KOPT-K1 (cell line): Measurements from ENCODE around the gene ZNF862.
A peak's percentile ranks its signal among the peaks of the same experiment; 100 is the strongest.

Experiments
- H3K27ac ChIP-seq: fragments of 200-600 bp; sonication (generic); 2 replicates; pipeline ENCODE4 v1.5.1; 2016; ENCODE audit warnings: antibody characterized with exemption, mild to moderate bottlenecking, low read depth, low read length; ENCODE audit not compliant: poor library complexity, severe bottlenecking
- H3K36me3 ChIP-seq: fragments of 200-600 bp; sonication (generic); 2 replicates; pipeline ENCODE4 v1.5.1; 2017; ENCODE audit warnings: antibody characterized with exemption, mild to moderate bottlenecking, low read length, moderate library complexity; ENCODE audit not compliant: insufficient read depth
- H3K9me3 ChIP-seq: fragments of 200-600 bp; sonication (generic); 2 replicates; pipeline ENCODE4 v1.5.1; 2017; ENCODE audit warnings: antibody characterized with exemption, low read length, mild to moderate bottlenecking; ENCODE audit not compliant: insufficient read depth, poor library complexity, severe bottlenecking

Gene ZNF862

DNA sequence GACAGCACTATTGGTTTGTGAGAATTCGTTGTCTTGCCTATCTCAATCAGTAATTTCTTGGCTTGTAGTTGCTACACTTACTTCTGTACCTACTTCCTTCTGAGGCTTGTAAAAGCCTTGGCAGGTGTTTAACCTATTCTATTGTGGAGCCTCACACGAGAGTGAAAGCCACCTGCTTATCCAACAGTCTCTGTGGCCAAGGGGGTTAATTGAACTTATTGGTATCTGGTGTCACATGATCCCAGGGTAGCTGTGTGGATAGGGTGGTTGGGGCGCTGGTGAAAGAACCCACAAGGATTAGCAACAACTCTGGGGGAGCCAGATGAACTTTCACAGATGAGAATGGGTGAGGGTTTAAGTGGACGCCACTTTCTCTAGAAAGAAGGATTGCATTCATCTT, 21.7 kb downstream of the ZNF862 start:
- Histone ChIP-seq H3K9me3 (no peaks in the 10 kb centered on the region), H3K27ac (peak overlapping the region; percentile 11), H3K36me3 (0 out of 2 replicates have a peak, but pooled peaks cover 6% of the 10 kb centered on the region)

- H3K9me3 ChIP-seq: no peaks in the 10 kb centered on the region
- no peak overlapping the region for H3K27ac ChIP-seq
- H3K36me3 ChIP-seq: 0 out of 2 replicates have a peak, but pooled peaks cover 6% of the 10 kb centered on the region
These were observed 22.9 kb downstream of the ZNF862 start for GRCh38 chr7:149860821-149861727.

- Histone ChIP-seq H3K27ac (no peak overlapping the region), H3K9me3 (no peaks in the 10 kb centered on the region), H3K36me3 (0 out of 2 replicates have a peak, but pooled peaks cover 6% of the 10 kb centered on the region)
These were observed 23.5 kb downstream of the ZNF862 start for GRCh38 chr7:149861728-149862045.

DNA sequence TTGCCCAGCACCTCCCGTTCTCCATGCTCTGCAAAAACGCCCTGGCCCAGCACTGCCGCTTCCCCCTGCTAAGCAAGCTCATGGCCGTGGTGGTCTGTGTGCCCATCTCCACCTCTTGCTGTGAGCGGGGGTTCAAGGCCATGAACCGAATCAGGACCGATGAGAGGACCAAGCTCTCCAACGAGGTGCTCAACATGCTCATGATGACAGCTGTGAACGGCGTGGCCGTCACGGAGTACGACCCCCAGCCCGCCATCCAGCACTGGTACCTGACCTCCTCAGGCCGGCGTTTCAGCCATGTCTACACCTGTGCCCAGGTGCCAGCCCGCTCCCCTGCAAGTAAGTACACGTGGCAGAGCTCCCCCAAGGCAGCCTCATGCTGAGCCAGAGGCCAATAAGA, 24.0 kb downstream of the ZNF862 start:
- Histone ChIP-seq H3K9me3 (no peaks in the 10 kb centered on the region), H3K36me3 (0 out of 2 replicates have a peak, but pooled peaks cover 6% of the 10 kb centered on the region), H3K27ac (no peak overlapping the region)

GRCh38 chr7:149863500-149863899, 25.3 kb downstream of the ZNF862 start:
- Histone ChIP-seq H3K27ac (no peak overlapping the region), H3K9me3 (no peaks in the 10 kb centered on the region), H3K36me3 (0 out of 2 replicates have a peak, but pooled peaks cover 6% of the 10 kb centered on the region)

DNA sequence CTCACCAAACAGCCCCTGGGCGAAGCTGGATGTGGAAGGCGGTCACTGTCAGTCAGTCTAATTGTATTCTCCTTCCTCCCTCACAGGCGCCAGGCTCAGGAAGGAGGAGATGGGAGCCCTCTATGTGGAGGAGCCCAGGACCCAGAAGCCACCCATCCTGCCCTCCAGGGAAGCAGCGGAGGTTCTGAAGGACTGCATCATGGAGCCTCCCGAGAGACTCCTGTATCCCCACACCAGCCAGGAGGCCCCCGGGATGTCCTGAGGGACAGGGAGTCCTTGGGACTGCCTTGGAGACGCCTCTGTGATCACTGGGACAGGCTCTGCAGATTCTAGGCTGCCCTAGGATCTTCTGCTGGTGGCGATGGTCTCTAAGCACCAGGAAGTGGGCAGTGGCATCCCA, 25.8 kb downstream of the ZNF862 start:
- Histone ChIP-seq H3K9me3 (no peaks in the 10 kb centered on the region), H3K36me3 (0 out of 2 replicates have a peak, but pooled peaks cover 6% of the 10 kb centered on the region), H3K27ac (peak overlapping the region; percentile 77)

DNA sequence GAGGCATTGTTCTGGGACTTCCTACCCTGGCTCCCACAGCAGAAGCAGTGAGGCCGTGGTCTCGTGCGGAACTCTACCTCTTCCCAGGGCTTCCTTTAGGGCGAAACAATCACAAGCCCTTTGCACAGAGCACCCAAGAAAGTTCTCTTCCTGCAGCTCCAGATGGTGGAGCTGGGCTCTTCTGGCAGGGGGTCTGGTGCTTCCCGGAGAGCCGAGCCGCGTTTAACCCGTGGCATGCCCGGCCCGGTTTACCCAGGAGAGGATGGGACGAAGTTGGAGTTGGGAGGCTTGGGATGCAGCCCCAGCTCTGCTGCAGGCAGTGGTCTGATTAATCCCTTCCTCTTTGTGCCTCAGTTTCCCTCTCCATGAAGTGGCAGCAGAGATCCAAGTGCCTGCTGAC, 26.6 kb downstream of the ZNF862 start:
- Histone ChIP-seq H3K27ac (peak overlapping the region; percentile 77), H3K9me3 (no peaks in the 10 kb centered on the region), H3K36me3 (0 out of 2 replicates have a peak, but pooled peaks cover 6% of the 10 kb centered on the region)

GRCh38 chr7:149865437-149865836, 27.3 kb downstream of the ZNF862 start:
- peak overlapping the region; percentile 77 for H3K27ac ChIP-seq
- H3K36me3 ChIP-seq: 0 out of 2 replicates have a peak, but pooled peaks cover 6% of the 10 kb centered on the region
- no peaks in the 10 kb centered on the region for H3K9me3 ChIP-seq

DNA sequence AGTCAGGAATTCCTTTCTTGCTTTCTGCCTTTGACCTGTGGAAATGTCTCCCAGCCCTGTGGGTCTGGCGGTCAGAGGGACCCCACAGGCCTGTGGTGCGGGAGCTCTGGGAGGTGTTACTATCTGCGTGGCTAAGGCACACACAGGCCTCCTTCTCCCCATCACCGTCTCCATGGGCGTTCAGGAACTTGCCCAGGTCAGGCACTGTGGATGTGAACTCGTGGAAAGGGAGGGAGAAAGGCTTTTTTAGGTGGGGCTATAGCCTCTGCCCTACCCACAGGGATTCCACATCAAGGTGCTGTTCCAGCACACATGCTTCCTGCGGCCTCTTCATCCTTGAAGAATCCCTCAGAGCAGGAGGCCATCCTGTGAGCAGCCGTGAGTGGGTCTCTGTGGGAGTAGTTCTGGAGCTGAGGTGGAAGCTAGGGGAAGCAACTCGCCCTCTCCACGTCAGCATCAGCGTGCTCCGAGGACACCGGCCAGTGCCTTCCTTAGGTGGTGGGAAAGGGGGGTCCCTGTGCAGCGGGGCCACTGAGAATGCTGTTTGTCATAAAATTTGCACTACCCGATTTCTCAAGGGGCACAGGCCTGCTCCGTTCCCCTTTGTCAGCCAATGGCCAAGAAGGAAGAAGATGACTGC, 28.1 kb downstream of the ZNF862 start:
- no peaks in the 10 kb centered on the region for H3K9me3 ChIP-seq
- peak overlapping the region; percentile 77 for H3K27ac ChIP-seq
- H3K36me3 ChIP-seq: 0 out of 2 replicates have a peak, but pooled peaks cover 1% of the 10 kb centered on the region

- Histone ChIP-seq H3K27ac (peak overlapping the region; percentile 77), H3K36me3 (no peaks in the 10 kb centered on the region), H3K9me3 (no peaks in the 10 kb centered on the region)
These were observed 28.7 kb downstream of the ZNF862 start for GRCh38 chr7:149866779-149867447.

- H3K9me3 ChIP-seq: no peaks in the 10 kb centered on the region
- H3K27ac ChIP-seq: peak overlapping the region; percentile 8
- no peaks in the 10 kb centered on the region for H3K36me3 ChIP-seq
These were observed 29.8 kb downstream of the ZNF862 start for GRCh38 chr7:149867762-149868622.

- Histone ChIP-seq H3K9me3 (no peaks in the 10 kb centered on the region), H3K27ac (peak overlapping the region; percentile 8), H3K36me3 (no peaks in the 10 kb centered on the region)
These were observed 30.6 kb downstream of the ZNF862 start for GRCh38 chr7:149868623-149869290.

GRCh38 chr7:149869291-149869650, 31.1 kb downstream of the ZNF862 start:
- Histone ChIP-seq H3K27ac (no peak overlapping the region), H3K9me3 (no peaks in the 10 kb centered on the region), H3K36me3 (no peaks in the 10 kb centered on the region)

- Histone ChIP-seq H3K36me3 (no peaks in the 10 kb centered on the region), H3K9me3 (no peaks in the 10 kb centered on the region), H3K27ac (no peak overlapping the region)
These were observed 31.7 kb downstream of the ZNF862 start for GRCh38 chr7:149869867-149870266.
